SK-N-SH (cell line): ENCODE measurements around the gene TASP1.

Source experiments
- EP300 ChIP-seq, 2 experiments: IDR thresholded peaks; 2 replicates each; pipeline versions ENCODE4 v1.4.0 to v1.6.1; 2012; ENCODE audit warnings: borderline replicate concordance in 1 of 2, low read depth in 1 of 2, low read length in 1 of 2
- EZH2phosphoT487 ChIP-seq: fragments of 200-600 bp; sonication (generic); IDR thresholded peaks from 2 replicates; pipeline ENCODE4 v1.6.1; 2017; ENCODE audit warnings: low read depth, mixed run types, mild to moderate bottlenecking, antibody characterized with exemption, moderate library complexity, borderline replicate concordance
- NRF1 ChIP-seq: IDR thresholded peaks from 2 replicates; pipeline ENCODE4 v1.6.1; 2012; ENCODE audit warnings: low read depth, mild to moderate bottlenecking, low read length
- POLR2AphosphoS5 ChIP-seq: IDR thresholded peaks from 2 replicates; pipeline ENCODE4 v1.6.1; 2012; ENCODE audit warnings: low read depth, low read length
- SIN3A ChIP-seq: IDR thresholded peaks from 2 replicates; pipeline ENCODE4 v1.6.1; 2012; ENCODE audit warnings: low read depth, mild to moderate bottlenecking, low read length, moderate library complexity, borderline replicate concordance
- SMC3 ChIP-seq: IDR thresholded peaks from 2 replicates; pipeline ENCODE4 v1.6.1; 2012; ENCODE audit warnings: low read depth, low read length, improper control_type of control experiment
- TAF1 ChIP-seq: IDR thresholded peaks from 2 replicates; pipeline ENCODE4 v1.6.1; 2012; ENCODE audit warnings: low read depth, mild to moderate bottlenecking, low read length, moderate library complexity, borderline replicate concordance
- TEAD4 ChIP-seq: IDR thresholded peaks from 2 replicates; pipeline ENCODE4 v1.4.0; 2012; ENCODE audit warnings: mild to moderate bottlenecking, borderline replicate concordance; ENCODE audit not compliant: insufficient read depth
- TF ChIP-seq, protein P1 (sequence below): fragments of 200-600 bp; sonication (generic); IDR thresholded peaks from 2 replicates; pipeline ENCODE4 v1.6.1; 2017; ENCODE audit warnings: antibody characterized with exemption, mild to moderate bottlenecking, moderate library complexity
- TF ChIP-seq, protein P2 (sequence below): fragments of 150-350 bp; IDR thresholded peaks from 2 replicates; pipeline ENCODE4 v1.6.1; 2016; ENCODE audit warnings: mild to moderate bottlenecking, low read depth, low read length
- TF ChIP-seq, protein P3 (sequence below): IDR thresholded peaks from 2 replicates; pipeline ENCODE4 v1.6.1; 2012; ENCODE audit warnings: mild to moderate bottlenecking, low read depth, low read length, moderate library complexity
- TF ChIP-seq, protein P4 (sequence below): IDR thresholded peaks from 2 replicates; pipeline ENCODE4; 2012

DNA sequence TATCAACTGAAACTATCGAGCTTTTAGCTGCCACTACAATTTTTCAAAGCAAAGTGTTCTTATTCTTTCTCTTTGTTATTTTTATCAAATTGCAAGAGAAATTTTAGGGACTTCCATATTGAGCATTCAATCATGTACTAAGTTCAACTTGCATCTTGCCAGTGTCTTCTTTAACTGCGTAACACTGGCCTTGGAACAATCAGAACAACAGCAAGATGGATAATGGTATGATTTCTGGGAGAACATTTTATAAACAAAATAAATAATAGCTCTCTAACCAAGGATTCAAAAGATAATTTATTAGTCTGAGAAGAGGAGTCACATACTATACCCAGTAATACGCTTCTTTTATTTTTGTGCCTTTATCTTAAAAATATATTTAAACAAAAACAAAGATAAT, 249.6 kb downstream of the TASP1 start:
- TF ChIP-seq, protein P1, sequence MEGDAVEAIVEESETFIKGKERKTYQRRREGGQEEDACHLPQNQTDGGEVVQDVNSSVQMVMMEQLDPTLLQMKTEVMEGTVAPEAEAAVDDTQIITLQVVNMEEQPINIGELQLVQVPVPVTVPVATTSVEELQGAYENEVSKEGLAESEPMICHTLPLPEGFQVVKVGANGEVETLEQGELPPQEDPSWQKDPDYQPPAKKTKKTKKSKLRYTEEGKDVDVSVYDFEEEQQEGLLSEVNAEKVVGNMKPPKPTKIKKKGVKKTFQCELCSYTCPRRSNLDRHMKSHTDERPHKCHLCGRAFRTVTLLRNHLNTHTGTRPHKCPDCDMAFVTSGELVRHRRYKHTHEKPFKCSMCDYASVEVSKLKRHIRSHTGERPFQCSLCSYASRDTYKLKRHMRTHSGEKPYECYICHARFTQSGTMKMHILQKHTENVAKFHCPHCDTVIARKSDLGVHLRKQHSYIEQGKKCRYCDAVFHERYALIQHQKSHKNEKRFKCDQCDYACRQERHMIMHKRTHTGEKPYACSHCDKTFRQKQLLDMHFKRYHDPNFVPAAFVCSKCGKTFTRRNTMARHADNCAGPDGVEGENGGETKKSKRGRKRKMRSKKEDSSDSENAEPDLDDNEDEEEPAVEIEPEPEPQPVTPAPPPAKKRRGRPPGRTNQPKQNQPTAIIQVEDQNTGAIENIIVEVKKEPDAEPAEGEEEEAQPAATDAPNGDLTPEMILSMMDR, result no peak
- TF ChIP-seq POLR2AphosphoS5, result no peak
- no peak for TF ChIP-seq EP300 (IDR thresholded peaks at IDR 0.05; ENCODE audit: borderline replicate concordance in 1 of 2, low read depth in 1 of 2, low read length in 1 of 2)
- TF ChIP-seq, protein P2, sequence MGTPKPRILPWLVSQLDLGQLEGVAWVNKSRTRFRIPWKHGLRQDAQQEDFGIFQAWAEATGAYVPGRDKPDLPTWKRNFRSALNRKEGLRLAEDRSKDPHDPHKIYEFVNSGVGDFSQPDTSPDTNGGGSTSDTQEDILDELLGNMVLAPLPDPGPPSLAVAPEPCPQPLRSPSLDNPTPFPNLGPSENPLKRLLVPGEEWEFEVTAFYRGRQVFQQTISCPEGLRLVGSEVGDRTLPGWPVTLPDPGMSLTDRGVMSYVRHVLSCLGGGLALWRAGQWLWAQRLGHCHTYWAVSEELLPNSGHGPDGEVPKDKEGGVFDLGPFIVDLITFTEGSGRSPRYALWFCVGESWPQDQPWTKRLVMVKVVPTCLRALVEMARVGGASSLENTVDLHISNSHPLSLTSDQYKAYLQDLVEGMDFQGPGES, result no peak
- TF ChIP-seq SIN3A, result no peak
- no peak for TF ChIP-seq TAF1
- TF ChIP-seq, protein P3, sequence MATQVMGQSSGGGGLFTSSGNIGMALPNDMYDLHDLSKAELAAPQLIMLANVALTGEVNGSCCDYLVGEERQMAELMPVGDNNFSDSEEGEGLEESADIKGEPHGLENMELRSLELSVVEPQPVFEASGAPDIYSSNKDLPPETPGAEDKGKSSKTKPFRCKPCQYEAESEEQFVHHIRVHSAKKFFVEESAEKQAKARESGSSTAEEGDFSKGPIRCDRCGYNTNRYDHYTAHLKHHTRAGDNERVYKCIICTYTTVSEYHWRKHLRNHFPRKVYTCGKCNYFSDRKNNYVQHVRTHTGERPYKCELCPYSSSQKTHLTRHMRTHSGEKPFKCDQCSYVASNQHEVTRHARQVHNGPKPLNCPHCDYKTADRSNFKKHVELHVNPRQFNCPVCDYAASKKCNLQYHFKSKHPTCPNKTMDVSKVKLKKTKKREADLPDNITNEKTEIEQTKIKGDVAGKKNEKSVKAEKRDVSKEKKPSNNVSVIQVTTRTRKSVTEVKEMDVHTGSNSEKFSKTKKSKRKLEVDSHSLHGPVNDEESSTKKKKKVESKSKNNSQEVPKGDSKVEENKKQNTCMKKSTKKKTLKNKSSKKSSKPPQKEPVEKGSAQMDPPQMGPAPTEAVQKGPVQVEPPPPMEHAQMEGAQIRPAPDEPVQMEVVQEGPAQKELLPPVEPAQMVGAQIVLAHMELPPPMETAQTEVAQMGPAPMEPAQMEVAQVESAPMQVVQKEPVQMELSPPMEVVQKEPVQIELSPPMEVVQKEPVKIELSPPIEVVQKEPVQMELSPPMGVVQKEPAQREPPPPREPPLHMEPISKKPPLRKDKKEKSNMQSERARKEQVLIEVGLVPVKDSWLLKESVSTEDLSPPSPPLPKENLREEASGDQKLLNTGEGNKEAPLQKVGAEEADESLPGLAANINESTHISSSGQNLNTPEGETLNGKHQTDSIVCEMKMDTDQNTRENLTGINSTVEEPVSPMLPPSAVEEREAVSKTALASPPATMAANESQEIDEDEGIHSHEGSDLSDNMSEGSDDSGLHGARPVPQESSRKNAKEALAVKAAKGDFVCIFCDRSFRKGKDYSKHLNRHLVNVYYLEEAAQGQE, result no peak
- no peak for TF ChIP-seq NRF1
- TF ChIP-seq EZH2phosphoT487, result no peak
- no peak for TF ChIP-seq TEAD4
- no peak for TF ChIP-seq SMC3
- TF ChIP-seq, protein P4, sequence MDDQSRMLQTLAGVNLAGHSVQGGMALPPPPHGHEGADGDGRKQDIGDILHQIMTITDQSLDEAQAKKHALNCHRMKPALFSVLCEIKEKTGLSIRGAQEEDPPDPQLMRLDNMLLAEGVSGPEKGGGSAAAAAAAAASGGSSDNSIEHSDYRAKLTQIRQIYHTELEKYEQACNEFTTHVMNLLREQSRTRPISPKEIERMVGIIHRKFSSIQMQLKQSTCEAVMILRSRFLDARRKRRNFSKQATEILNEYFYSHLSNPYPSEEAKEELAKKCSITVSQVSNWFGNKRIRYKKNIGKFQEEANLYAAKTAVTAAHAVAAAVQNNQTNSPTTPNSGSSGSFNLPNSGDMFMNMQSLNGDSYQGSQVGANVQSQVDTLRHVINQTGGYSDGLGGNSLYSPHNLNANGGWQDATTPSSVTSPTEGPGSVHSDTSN, result no peak
